OCI-LY1 (cell line): Measurements from ENCODE around the gene RASL12.

Experiments
- CTCF ChIP-seq: fragments of 200-600 bp; sonication (generic), shearing (Covaris generic); IDR thresholded peaks from 2 replicates; pipeline ENCODE4 v1.5.1; 2017; ENCODE audit warnings: mild to moderate bottlenecking, antibody characterized with exemption, low read length, moderate library complexity, mixed read lengths
- EZH2 ChIP-seq: fragments of 200-600 bp; sonication (generic), shearing (Covaris generic); IDR thresholded peaks from 2 replicates; pipeline ENCODE4 v1.8.0; 2017; ENCODE audit warnings: borderline replicate concordance, mixed run types, mild to moderate bottlenecking, antibody characterized with exemption, low read length, moderate library complexity, mixed read lengths

GRCh38 chr15:65062726-65063125 is 5.1 kb downstream of the RASL12 start:
- TF ChIP-seq CTCF (no peak), EZH2 (no peak)
